Immature natural killer cell (primary cell): ENCODE measurements around the gene KNOP1. TPM values are rescaled to one million over a fixed set of nuclear protein-coding genes. Genes with fewer than 3 reads are reported as not detected.

Experiments used
- DNase-seq, 3 donors: peaks; one replicate each; pipeline ENCODE4 v3.0.0; 2022; ENCODE audit warnings: mixed read lengths in 1 of 3
- H3K27ac Mint-ChIP-seq, 6 donors: one replicate each; pipeline ENCODE4 v1.8.0; 2020; ENCODE audit warnings: mixed read lengths in 6 of 6, mild to moderate bottlenecking in 5 of 6, inconsistent platforms in 4 of 6, moderate library complexity in 3 of 6
- H3K27me3 Mint-ChIP-seq, 3 donors: one replicate each; pipeline ENCODE4 v1.8.0; 2020 to 2021; ENCODE audit warnings: low read depth in 3 of 3, mild to moderate bottlenecking in 3 of 3, mixed read lengths in 3 of 3, moderate library complexity in 3 of 3, inconsistent platforms in 1 of 3
- H3K36me3 Mint-ChIP-seq, 3 donors: one replicate each; pipeline ENCODE4 v1.8.0; 2020; ENCODE audit warnings: mixed read lengths in 3 of 3, inconsistent platforms in 2 of 3, mild to moderate bottlenecking in 2 of 3
- H3K4me1 Mint-ChIP-seq, 2 donors: one replicate each; pipeline ENCODE4 v1.8.0; 2020; ENCODE audit warnings: inconsistent platforms in 2 of 2, mild to moderate bottlenecking in 2 of 2, mixed read lengths in 2 of 2, moderate library complexity in 1 of 2
- H3K4me3 Mint-ChIP-seq, 5 donors: one replicate each; pipeline ENCODE4 v1.8.0; 2020; ENCODE audit warnings: mild to moderate bottlenecking in 5 of 5, mixed read lengths in 5 of 5, inconsistent platforms in 3 of 5, moderate library complexity in 3 of 5
- H3K9me3 Mint-ChIP-seq, 6 donors: one replicate each; pipeline ENCODE4 v1.8.0; 2020; ENCODE audit warnings: mild to moderate bottlenecking in 6 of 6, mixed read lengths in 6 of 6, inconsistent platforms in 4 of 6, moderate library complexity in 3 of 6
- polyA plus RNA-seq, 3 donors: library from polyadenylated mRNA; unstranded; fragments of 300-500 nt; fragmentation: Illumina TruSeq; gene quantifications; one replicate each; pipeline ENCODE4 v1.2.3, GENCODE V29; 2021

Gene KNOP1
- polyA plus RNA-seq, 3 donors from 2014 or later = 2.8 to 9.3 (median 3.6) TPM

- H3K27ac Mint-ChIP-seq = peak overlapping the region in 1 of 6 donors; percentile 4
- peaks cover 0 to 1% (median 0%) of the 10 kb centered on the region in 3 donors for H3K27me3 Mint-ChIP-seq
- peaks cover 27 to 28% of the 10 kb centered on the region in 2 donors for H3K4me1 Mint-ChIP-seq
- H3K36me3 Mint-ChIP-seq = peaks cover 7 to 35% (median 18%) of the 10 kb centered on the region in 3 donors
- no peak for DNase-seq
- H3K9me3 Mint-ChIP-seq = no peaks in the 10 kb centered on the region
- H3K4me3 Mint-ChIP-seq = peak overlapping the region in 1 of 5 donors; percentile 63
Measured at GRCh38 chr16:19697756-19698318, 20.2 kb downstream of the KNOP1 start.

DNA sequence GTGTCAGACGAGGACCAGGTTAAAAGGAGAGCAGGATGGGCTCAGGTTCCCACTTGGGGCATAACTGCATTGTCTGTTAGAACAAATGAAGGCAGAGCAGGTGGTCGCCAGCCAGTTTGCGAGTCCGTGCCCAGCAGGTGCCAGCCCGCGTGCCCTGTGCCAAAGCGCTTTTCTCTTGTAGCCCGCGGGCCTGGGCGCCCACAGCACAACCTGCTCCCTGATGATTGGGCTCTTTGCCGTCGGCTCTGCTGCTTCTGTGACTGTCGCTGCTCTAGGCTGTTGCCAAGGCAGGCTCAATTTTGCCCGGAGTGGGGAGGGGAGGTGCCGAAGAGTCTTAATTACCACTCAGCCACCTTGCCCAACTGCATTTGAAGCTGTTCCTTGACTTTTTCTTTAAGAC lies 21.1 kb downstream of the KNOP1 start:
- DNase-seq = no peak
- Mint-ChIP-seq H3K27ac (peak overlapping the region in 2 of 6 donors; percentile 59 to 69), H3K36me3 (peaks cover 11 to 30% (median 15%) of the 10 kb centered on the region in 3 donors), H3K4me1 (peaks cover 27 to 28% of the 10 kb centered on the region in 2 donors), H3K9me3 (no peaks in the 10 kb centered on the region), H3K27me3 (peaks cover 0 to 1% (median 0%) of the 10 kb centered on the region in 3 donors), H3K4me3 (peak overlapping the region in 2 of 5 donors; percentile 36 to 61)

- H3K36me3 Mint-ChIP-seq = peaks cover 14 to 34% (median 15%) of the 10 kb centered on the region in 3 donors
- peak in 1 of 3 donors; percentile 8 for DNase-seq
Measured at GRCh38 chr16:19696328-19696727, 21.7 kb downstream of the KNOP1 start.

GRCh38 chr16:19694989-19695388 lies 23.0 kb downstream of the KNOP1 start:
- DNase-seq = no peak
- peaks cover 8 to 30% (median 14%) of the 10 kb centered on the region in 3 donors for H3K36me3 Mint-ChIP-seq
- no peaks in the 10 kb centered on the region for H3K9me3 Mint-ChIP-seq
- H3K27me3 Mint-ChIP-seq = peaks cover 0 to 1% (median 0%) of the 10 kb centered on the region in 3 donors
- peaks cover 32 to 33% of the 10 kb centered on the region in 2 donors for H3K4me1 Mint-ChIP-seq
- no peak overlapping the region for H3K27ac Mint-ChIP-seq
- H3K4me3 Mint-ChIP-seq = no peak overlapping the region

More at GRCh38 chr16:19696328-19696727, 21.7 kb downstream of the KNOP1 start:
- Mint-ChIP-seq H3K9me3 (no peaks in the 10 kb centered on the region), H3K27ac (peak overlapping the region in 5 of 6 donors; percentile 48 to 69 (median 59)), H3K27me3 (peaks cover 0 to 1% (median 0%) of the 10 kb centered on the region in 3 donors), H3K4me1 (peaks cover 27 to 28% of the 10 kb centered on the region in 2 donors), H3K4me3 (peak overlapping the region in 4 of 5 donors; percentile 10 to 61 (median 19))

DNA sequence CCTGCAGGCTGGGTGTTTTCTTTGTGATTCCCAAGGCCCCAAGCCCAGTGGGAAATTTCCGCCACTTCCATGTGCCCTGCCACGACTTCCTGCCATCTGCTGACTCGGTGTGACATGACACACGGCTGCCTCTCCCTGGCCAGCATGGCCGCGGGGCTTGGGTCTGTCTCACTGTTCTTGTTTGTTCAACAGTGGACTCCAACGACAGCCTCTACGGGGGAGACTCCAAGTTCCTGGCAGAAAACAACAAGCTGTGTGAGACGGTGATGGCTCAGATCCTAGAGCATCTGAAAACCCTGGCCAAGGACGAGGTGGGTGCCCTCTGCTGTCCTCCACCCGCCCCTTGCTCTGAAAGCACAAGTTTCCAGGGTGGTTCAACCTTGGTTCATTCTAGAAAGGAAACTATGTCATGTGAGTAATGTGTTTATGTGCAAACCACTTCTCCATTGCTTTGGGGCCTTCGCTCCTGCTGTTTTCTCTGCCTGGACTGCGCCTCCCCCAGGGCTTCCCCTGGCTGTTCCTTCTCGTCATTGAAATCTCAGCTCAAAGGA lies 26.8 kb downstream of the KNOP1 start:
- Mint-ChIP-seq H3K4me3 (no peak overlapping the region), H3K9me3 (peaks cover 0 to 1% (median 0%) of the 10 kb centered on the region in 6 donors), H3K4me1 (peaks cover 35 to 40% of the 10 kb centered on the region in 2 donors), H3K36me3 (peaks cover 20 to 34% (median 31%) of the 10 kb centered on the region in 3 donors), H3K27ac (no peak overlapping the region), H3K27me3 (peaks cover 0 to 5% (median 2%) of the 10 kb centered on the region in 3 donors)
- no peak for DNase-seq

DNA sequence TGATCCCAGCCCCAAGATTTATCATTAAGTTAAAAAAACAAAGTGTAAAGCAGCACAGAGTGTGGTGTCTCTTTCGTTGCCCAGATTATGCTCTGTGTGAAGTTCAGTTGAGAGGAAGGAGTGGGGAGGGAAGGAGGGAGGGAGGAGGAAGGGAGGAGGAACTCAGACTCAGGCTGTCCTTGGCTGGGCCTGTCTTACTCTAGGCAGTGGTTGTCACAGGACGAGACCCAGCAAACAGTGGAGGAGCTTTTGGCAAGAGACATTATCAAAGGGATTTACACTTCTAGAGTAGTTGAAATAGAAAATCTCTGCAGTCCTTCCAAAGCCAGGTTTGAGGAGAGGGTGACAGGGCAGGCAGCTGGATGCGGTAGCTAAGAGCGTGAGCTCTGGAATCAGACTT lies 27.8 kb downstream of the KNOP1 start:
- peaks cover 0 to 5% (median 2%) of the 10 kb centered on the region in 3 donors for H3K27me3 Mint-ChIP-seq
- peaks cover 30 to 45% (median 39%) of the 10 kb centered on the region in 3 donors for H3K36me3 Mint-ChIP-seq
- H3K4me3 Mint-ChIP-seq = peak overlapping the region in 2 of 5 donors; percentile 57 to 60
- H3K9me3 Mint-ChIP-seq = peaks cover 0 to 1% (median 0%) of the 10 kb centered on the region in 6 donors
- H3K27ac Mint-ChIP-seq = peak overlapping the region in 1 of 6 donors; percentile 22
- no peak for DNase-seq
- peaks cover 26 to 34% of the 10 kb centered on the region in 2 donors for H3K4me1 Mint-ChIP-seq

DNA sequence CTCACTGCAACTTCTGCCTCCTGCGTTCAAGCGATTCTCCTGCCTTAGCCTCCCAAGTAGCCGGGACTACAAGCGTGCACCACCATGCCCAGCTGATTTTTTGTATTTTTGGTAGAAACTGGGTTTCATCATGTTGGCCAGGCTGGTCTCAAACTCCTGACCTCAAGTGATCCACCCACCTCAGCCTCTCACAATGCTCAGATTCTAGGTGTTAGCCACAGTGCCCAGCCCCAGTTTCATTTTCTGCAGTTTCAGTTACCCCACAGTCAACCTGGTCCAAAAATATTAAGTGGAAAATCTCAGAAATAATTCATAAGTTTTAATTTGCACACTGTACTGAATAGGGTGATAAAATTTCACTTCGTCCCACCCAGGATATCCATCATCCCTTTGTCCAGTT lies 28.7 kb downstream of the KNOP1 start:
- Mint-ChIP-seq H3K27me3 (peaks cover 0 to 5% (median 2%) of the 10 kb centered on the region in 3 donors), H3K4me1 (peaks cover 26 to 31% of the 10 kb centered on the region in 2 donors), H3K27ac (peak overlapping the region in 1 of 6 donors; percentile 55), H3K4me3 (peak overlapping the region; percentile 3 to 60 (median 51)), H3K9me3 (peaks cover 0 to 1% (median 0%) of the 10 kb centered on the region in 6 donors), H3K36me3 (peaks cover 39 to 52% (median 45%) of the 10 kb centered on the region in 3 donors)
- DNase-seq = peak in 1 of 3 donors; percentile 11

DNA sequence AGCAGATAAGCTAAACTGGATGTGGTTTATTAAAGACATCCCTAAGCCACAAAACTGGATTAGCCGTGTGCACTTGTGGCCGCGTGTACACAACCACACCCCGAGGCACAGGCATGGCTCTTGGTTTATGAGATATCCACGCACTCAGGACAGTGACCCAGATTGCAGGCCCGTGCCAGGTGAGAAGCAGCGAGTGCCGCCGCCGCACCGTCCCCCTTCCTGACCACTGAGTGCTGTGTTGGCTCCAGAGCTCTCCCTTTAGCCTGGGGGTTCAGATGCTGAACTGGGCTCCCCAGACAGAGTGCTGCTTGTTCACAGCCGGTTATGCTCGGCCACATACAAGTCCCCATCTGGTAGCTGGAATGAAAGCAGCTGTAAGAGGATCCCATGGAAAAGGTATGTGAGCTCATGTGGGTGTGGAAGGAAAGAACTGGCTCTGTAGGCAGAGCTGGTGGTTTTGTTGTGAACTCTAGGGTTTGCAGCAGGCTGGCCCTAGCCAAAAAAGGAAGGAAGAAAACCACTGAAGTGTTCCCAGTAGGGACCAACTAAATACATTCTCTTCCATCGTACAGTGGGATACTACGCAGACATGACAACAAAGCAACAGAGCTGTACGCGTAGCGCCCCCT lies 29.5 kb downstream of the KNOP1 start:
- H3K36me3 Mint-ChIP-seq = peaks cover 41 to 58% (median 46%) of the 10 kb centered on the region in 3 donors
- peaks cover 26 to 31% of the 10 kb centered on the region in 2 donors for H3K4me1 Mint-ChIP-seq
- H3K27me3 Mint-ChIP-seq = peaks cover 0 to 5% (median 2%) of the 10 kb centered on the region in 3 donors
- H3K27ac Mint-ChIP-seq = peak overlapping the region in 2 of 6 donors; percentile 32 to 60
- H3K9me3 Mint-ChIP-seq = peaks cover 0 to 1% (median 0%) of the 10 kb centered on the region in 6 donors
- no peak for DNase-seq
- peak overlapping the region in 4 of 5 donors; percentile 30 to 67 (median 52) for H3K4me3 Mint-ChIP-seq

DNA sequence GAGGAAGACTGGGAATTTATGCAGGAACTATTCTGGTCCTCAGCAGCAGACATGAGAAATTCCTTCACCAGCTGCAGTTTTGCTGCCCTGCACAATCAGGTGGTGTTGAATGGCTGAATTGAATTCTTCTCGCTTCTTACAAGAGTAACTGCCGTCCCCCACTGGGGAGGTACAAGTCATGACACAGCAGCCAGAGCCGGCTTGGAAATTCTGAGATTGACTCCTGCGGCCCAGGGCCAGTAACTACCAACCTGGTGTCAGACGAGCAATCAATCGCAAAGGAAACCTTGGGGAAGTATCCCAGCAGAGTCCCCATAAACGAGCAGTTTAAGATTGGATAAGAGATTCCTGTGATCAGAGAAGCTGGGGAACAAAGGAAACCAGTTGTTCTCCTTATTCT lies 30.7 kb downstream of the KNOP1 start:
- H3K27ac Mint-ChIP-seq = no peak overlapping the region
- H3K4me3 Mint-ChIP-seq = no peak overlapping the region
- DNase-seq = no peak
- peaks cover 0 to 5% (median 2%) of the 10 kb centered on the region in 3 donors for H3K27me3 Mint-ChIP-seq
- H3K36me3 Mint-ChIP-seq = peaks cover 51 to 62% (median 58%) of the 10 kb centered on the region in 3 donors
- H3K9me3 Mint-ChIP-seq = peaks cover 0 to 1% (median 0%) of the 10 kb centered on the region in 6 donors
- H3K4me1 Mint-ChIP-seq = peaks cover 26 to 31% of the 10 kb centered on the region in 2 donors

DNA sequence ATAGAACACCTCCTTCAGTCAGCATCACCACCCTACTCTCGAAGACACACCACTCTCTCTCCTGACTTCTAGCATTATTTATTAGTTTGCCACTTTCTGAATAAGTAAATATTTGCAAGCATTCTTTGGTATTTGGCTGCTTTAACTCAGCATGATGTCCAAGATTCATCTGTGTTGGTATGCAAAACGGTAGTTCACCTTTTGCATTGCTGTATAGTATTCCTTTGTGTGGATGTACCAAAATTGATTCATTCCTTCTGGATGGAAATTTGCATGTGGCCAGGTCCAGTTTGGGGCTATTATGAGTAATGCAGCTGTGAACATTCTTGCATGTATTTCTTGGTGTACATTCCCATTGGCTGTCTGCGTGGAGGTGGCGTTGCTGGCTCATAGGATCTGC lies 32.9 kb downstream of the KNOP1 start:
- no peak for DNase-seq
- Mint-ChIP-seq H3K27ac (no peak overlapping the region), H3K4me3 (no peak overlapping the region), H3K9me3 (peaks cover 0 to 3% (median 0%) of the 10 kb centered on the region in 6 donors), H3K4me1 (peaks cover 21 to 29% of the 10 kb centered on the region in 2 donors), H3K36me3 (peaks cover 60 to 62% (median 61%) of the 10 kb centered on the region in 3 donors), H3K27me3 (peaks cover 0 to 6% (median 4%) of the 10 kb centered on the region in 3 donors)

GRCh38 chr16:19683453-19684236 lies 34.4 kb downstream of the KNOP1 start:
- Mint-ChIP-seq H3K27me3 (peaks cover 0 to 5% (median 2%) of the 10 kb centered on the region in 3 donors), H3K9me3 (peaks cover 0 to 3% (median 0%) of the 10 kb centered on the region in 6 donors), H3K4me3 (no peak overlapping the region), H3K36me3 (peaks cover 62 to 66% (median 66%) of the 10 kb centered on the region in 3 donors), H3K4me1 (peaks cover 7 to 14% of the 10 kb centered on the region in 2 donors), H3K27ac (no peak overlapping the region)
- DNase-seq = no peak

DNA sequence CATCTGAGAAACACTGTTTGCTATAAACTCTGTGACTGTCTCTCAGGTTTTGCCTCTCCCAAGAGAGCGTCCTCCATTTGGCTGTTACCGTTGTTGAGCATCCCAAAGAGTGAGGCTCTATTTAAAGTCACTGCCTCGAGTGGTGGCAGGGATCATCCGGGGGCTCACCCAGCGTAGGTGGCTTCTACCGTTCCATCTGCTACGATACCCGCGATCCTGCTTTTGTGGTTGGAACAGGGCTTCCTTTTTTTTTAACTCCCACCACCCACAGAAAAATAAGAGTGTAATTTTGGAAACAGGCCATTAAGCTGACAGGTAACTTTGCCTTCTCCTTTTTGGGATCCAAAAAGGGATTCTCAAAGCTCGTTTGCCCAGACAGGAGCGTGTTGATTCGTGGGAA lies 36.4 kb downstream of the KNOP1 start:
- H3K4me1 Mint-ChIP-seq = no peaks in the 10 kb centered on the region
- no peak for DNase-seq
- H3K36me3 Mint-ChIP-seq = peaks cover 48 to 66% (median 59%) of the 10 kb centered on the region in 3 donors
- peaks cover 0 to 3% (median 0%) of the 10 kb centered on the region in 6 donors for H3K9me3 Mint-ChIP-seq
- no peak overlapping the region for H3K27ac Mint-ChIP-seq
- peaks cover 2 to 5% (median 2%) of the 10 kb centered on the region in 3 donors for H3K27me3 Mint-ChIP-seq
- H3K4me3 Mint-ChIP-seq = no peak overlapping the region

DNA sequence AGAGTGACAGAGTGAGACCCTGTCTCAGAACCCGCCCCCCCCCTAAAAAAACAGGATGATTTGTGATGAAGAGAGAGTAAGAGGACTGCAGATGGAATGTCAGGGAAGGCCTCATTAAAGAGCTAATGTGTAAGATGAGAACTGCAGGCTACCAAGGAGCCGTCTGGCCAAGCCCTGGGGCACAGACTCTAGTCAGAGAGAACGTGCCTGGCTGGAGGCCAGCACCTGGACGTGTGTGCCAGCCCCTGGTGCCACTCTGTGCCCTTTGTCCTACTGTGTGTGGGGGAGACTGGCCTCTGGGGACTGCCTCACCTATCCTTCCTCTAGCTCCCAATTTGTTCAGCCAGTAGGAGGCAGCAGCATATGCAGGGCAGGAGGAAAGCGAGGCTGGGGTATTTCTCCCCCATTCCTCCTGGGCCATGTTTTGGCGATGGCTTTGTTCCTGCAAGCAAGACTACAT lies 37.1 kb downstream of the KNOP1 start:
- Mint-ChIP-seq H3K4me3 (no peak overlapping the region), H3K4me1 (no peaks in the 10 kb centered on the region), H3K27ac (no peak overlapping the region), H3K36me3 (peaks cover 48 to 65% (median 56%) of the 10 kb centered on the region in 3 donors), H3K27me3 (peaks cover 2% of the 10 kb centered on the region in 3 donors), H3K9me3 (peaks cover 0 to 2% (median 0%) of the 10 kb centered on the region in 6 donors)
- DNase-seq = no peak
